PC-3 (cell line): ENCODE measurements around the gene ACTR1A. TPM values are rescaled to one million over a fixed set of nuclear protein-coding genes. Genes with fewer than 3 reads are reported as not detected.

Experiments
- ATAC-seq: fragments of 200-7000 bp; cut with Tn5 transposase; 2 replicates; pipeline ENCODE4 v1.9.1; 2020; ENCODE audit warnings: mild to moderate bottlenecking, moderate library complexity
- BruUV-seq: library from RNA; stranded (reverse); fragments of 400-500 nt; replicated peaks from 2 replicates; lab custom pipeline; 2021; lab: Mats Ljungman, UMichigan
- CTCF ChIA-PET: fragments of 300-600 bp; sonication (Branson Sonifier 250); formaldehyde crosslinking; loops from one replicate; lab custom pipeline; 2022; ENCODE audit warnings: antibody characterized with exemption; lab: Charles Lee
- POLR2A ChIA-PET: fragments of 300-600 bp; sonication (Branson Sonifier 250); formaldehyde crosslinking; loops from one replicate; lab custom pipeline; 2022; ENCODE audit warnings: antibody characterized with exemption; ENCODE audit not compliant: unreplicated experiment; lab: Charles Lee
- DNase-seq: peaks from one replicate; pipeline ENCODE4 v3.0.0-alpha.2; 2015
- H2AFZ ChIP-seq: fragments of 300-600 bp; sonication (generic); 2 replicates; pipeline ENCODE4 v1.6.0; 2016; ENCODE audit warnings: antibody characterized with exemption, low read length
- H3F3A ChIP-seq: fragments of 300-600 bp; sonication (generic); one replicate; pipeline ENCODE4 v1.6.0; 2017; ENCODE audit warnings: antibody characterized with exemption, low read length, control low read depth, mild to moderate bottlenecking; ENCODE audit not compliant: unreplicated experiment
- H3K27ac ChIP-seq: fragments of 300-600 bp; sonication (generic); 2 replicates; pipeline ENCODE4 v1.5.1; 2016; ENCODE audit warnings: mild to moderate bottlenecking, low read length
- H3K27me3 ChIP-seq: fragments of 300-600 bp; sonication (generic); 2 replicates; pipeline ENCODE4 v1.6.1; 2016; ENCODE audit warnings: low read length, mixed read lengths
- H3K36me3 ChIP-seq: fragments of 300-600 bp; sonication (generic); 2 replicates; pipeline ENCODE4 v1.6.1; 2016; ENCODE audit warnings: low read depth, mixed run types, low read length, mixed read lengths
- H3K4me1 ChIP-seq: fragments of 300-600 bp; sonication (generic); 2 replicates; pipeline ENCODE4 v1.5.1; 2016; ENCODE audit warnings: low read length; ENCODE audit not compliant: insufficient read depth
- H3K4me2 ChIP-seq: fragments of 300-600 bp; sonication (generic); 2 replicates; pipeline ENCODE4 v1.6.0; 2016; ENCODE audit warnings: low read length
- H3K4me3 ChIP-seq: fragments of 300-600 bp; sonication (generic); 2 replicates; pipeline ENCODE4 v1.5.1; 2016; ENCODE audit warnings: mild to moderate bottlenecking, low read length, mixed read lengths
- H3K79me2 ChIP-seq: fragments of 300-600 bp; sonication (generic); 2 replicates; pipeline ENCODE4 v1.6.1; 2017; ENCODE audit warnings: low read length, mixed read lengths
- H3K9ac ChIP-seq: fragments of 300-600 bp; sonication (generic); 2 replicates; pipeline ENCODE4 v1.6.0; 2016; ENCODE audit warnings: mild to moderate bottlenecking, low read length
- H3K9me2 ChIP-seq: fragments of 300-600 bp; sonication (generic); replicated peaks from 2 replicates; pipeline ENCODE4 v1.6.1; 2016; ENCODE audit warnings: mixed run types, low read length, mixed read lengths
- H3K9me3 ChIP-seq: fragments of 300-600 bp; sonication (generic); 2 replicates; pipeline ENCODE4 v1.6.1; 2016; ENCODE audit warnings: low read length, mixed read lengths
- H4K20me1 ChIP-seq: fragments of 300-600 bp; sonication (generic); 2 replicates; pipeline ENCODE4 v1.6.1; 2016; ENCODE audit warnings: low read length, mixed read lengths
- CTCF ChIP-seq: fragments of 300-600 bp; sonication (generic); conservative IDR thresholded peaks from 2 replicates; pipeline ENCODE4 v1.5.1; 2017; ENCODE audit warnings: antibody characterized with exemption, low read depth, mild to moderate bottlenecking, low read length
- EZH2 ChIP-seq: fragments of 300-600 bp; sonication (generic); IDR thresholded peaks from one replicate; pipeline ENCODE4 v1.6.1; 2017; ENCODE audit warnings: antibody characterized with exemption, mild to moderate bottlenecking, low read length; ENCODE audit not compliant: unreplicated experiment
- EZH2phosphoT487 ChIP-seq: fragments of 300-600 bp; sonication (generic); IDR thresholded peaks from 2 replicates; pipeline ENCODE4 v1.6.1; 2018; ENCODE audit warnings: mild to moderate bottlenecking, antibody characterized with exemption, low read length, borderline replicate concordance
- intact Hi-C: fragments of 100-400 bp; cut with micrococcal nuclease; formaldehyde crosslinking; loops from 2 replicates; pipeline ENCODE4 v1.9.0; 2023
- total RNA-seq: library from RNA; depleted of rRNA; stranded (reverse); fragments of >200 nt; gene quantifications from 2 replicates; pipeline ENCODE4 v1.2.3, GENCODE V29; 2014

ACTR1A gene
- total RNA-seq, 1 experiment from 2014 or later = 69.9 TPM

GRCh38 chr10:102545265-102545871, 42.9 kb upstream of the ACTR1A start:
- Histone ChIP-seq H3K9me2 (no peaks in the 10 kb centered on the region), H3K4me1 (no peaks in the 10 kb centered on the region), H3K9ac (no peak overlapping the region), H3F3A (no peaks in the 10 kb centered on the region), H3K79me2 (no peaks in the 10 kb centered on the region), H3K4me2 (no peak overlapping the region), H3K4me3 (no peak overlapping the region), H2AFZ (no peak overlapping the region), H4K20me1 (no peaks in the 10 kb centered on the region), H3K36me3 (no peaks in the 10 kb centered on the region), H3K27ac (no peak overlapping the region), H3K27me3 (no peaks in the 10 kb centered on the region), H3K9me3 (no peaks in the 10 kb centered on the region)
- CTCF ChIA-PET = no interaction called here
- no peak for TF ChIP-seq EZH2phosphoT487
- no peak for TF ChIP-seq CTCF
- no peak for TF ChIP-seq EZH2
- ATAC-seq (no peak), DNase-seq (no peak)
- POLR2A ChIA-PET = interaction anchor here (0.6 kb wide), 1 partner anchor 1288 kb away, joined by 3 read pairs; no protein-coding TSS in a partner anchor
- intact Hi-C loops = no loop called here
- BruUV-seq = no TSS peak

- no peak overlapping the region for H2AFZ ChIP-seq
- DNase-seq (peak; percentile 3), ATAC-seq (no peak)
- no peaks in the 10 kb centered on the region for H4K20me1 ChIP-seq
- no peaks in the 10 kb centered on the region for H3K27me3 ChIP-seq
- H3K9me3 ChIP-seq = no peaks in the 10 kb centered on the region
- no peak overlapping the region for H3K4me3 ChIP-seq
- ChIA-PET POLR2A (no interaction called here), CTCF (no interaction called here)
- no peaks in the 10 kb centered on the region for H3K4me1 ChIP-seq
- no peaks in the 10 kb centered on the region for H3F3A ChIP-seq
- H3K4me2 ChIP-seq = no peak overlapping the region
- no peak overlapping the region for H3K27ac ChIP-seq
- no peaks in the 10 kb centered on the region for H3K9me2 ChIP-seq
- H3K36me3 ChIP-seq = no peaks in the 10 kb centered on the region
- intact Hi-C loops = no loop called here
- TF ChIP-seq EZH2phosphoT487 (no peak), CTCF (no peak), EZH2 (no peak)
- H3K9ac ChIP-seq = no peak overlapping the region
- H3K79me2 ChIP-seq = no peaks in the 10 kb centered on the region
- no TSS peak for BruUV-seq
These were observed 40.4 kb upstream of the ACTR1A start for GRCh38 chr10:102542800-102543418.

- peak; percentile 63 for ATAC-seq
- CTCF ChIA-PET = interaction anchor here (0.6 kb wide), 1 partner anchor 35 kb away, joined by 4 read pairs; no protein-coding TSS in a partner anchor
- no peak overlapping the region for H2AFZ ChIP-seq
- H3K4me2 ChIP-seq = no peak overlapping the region
- POLR2A ChIA-PET = no interaction called here
- no peaks in the 10 kb centered on the region for H3K27me3 ChIP-seq
- H3K79me2 ChIP-seq = no peaks in the 10 kb centered on the region
- no peaks in the 10 kb centered on the region for H3F3A ChIP-seq
- H4K20me1 ChIP-seq = no peaks in the 10 kb centered on the region
- no TSS peak for BruUV-seq
- DNase-seq = peak; percentile 11
- H3K36me3 ChIP-seq = no peaks in the 10 kb centered on the region
- H3K9ac ChIP-seq = no peak overlapping the region
- H3K9me3 ChIP-seq = no peaks in the 10 kb centered on the region
- no peak overlapping the region for H3K27ac ChIP-seq
- TF ChIP-seq CTCF (peak; percentile 47), EZH2 (no peak)
- H3K4me3 ChIP-seq = no peak overlapping the region
- intact Hi-C loops = no loop called here
- H3K9me2 ChIP-seq = no peaks in the 10 kb centered on the region
- H3K4me1 ChIP-seq = no peaks in the 10 kb centered on the region
These were observed 37.5 kb upstream of the ACTR1A start for GRCh38 chr10:102540023-102540422.
